CD4-positive, alpha-beta T cell treated with Interleukin-10 for 1 hour (primary cell): ENCODE data around the gene SEMA4G.
"Not testable (repeated sequence)": the region's sequence is repeated elsewhere in the genome, so short reads cannot be mapped to it uniquely, and the experiment has no call there.

Experiments used
- DNase-seq: peaks from one replicate; pipeline ENCODE4 v3.0.0-alpha.2; 2020

Gene SEMA4G

GRCh38 chr10:100972115-100972903 lies 3.0 kb downstream of the SEMA4G start:
- no peak for DNase-seq

DNA sequence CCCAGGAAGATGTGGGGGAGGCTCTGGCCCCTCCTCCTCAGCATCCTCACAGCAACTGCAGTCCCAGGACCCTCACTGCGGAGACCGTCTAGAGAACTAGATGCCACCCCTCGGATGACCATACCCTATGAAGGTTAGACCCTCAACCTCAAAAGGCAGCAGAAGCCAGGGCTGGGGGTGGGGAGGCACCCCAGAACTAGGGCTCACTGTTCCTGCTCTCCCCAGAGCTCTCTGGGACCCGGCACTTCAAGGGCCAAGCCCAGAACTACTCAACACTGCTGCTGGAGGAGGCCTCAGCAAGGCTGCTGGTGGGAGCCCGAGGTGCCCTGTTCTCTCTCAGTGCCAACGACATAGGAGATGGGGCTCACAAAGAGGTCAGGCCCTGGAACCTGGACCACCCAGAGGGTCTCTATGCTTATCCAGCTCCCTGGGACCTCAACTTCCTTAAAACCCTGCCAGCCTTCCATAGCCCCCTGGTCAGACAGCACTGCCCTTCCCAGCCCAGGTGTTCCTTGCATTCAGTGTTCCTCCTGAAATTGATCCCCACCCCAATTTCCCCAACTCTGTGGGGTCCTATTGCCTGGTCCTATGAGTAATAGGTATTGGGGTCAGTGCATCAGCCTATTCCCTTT lies 3.7 kb downstream of the SEMA4G start:
- DNase-seq: no peak

DNA sequence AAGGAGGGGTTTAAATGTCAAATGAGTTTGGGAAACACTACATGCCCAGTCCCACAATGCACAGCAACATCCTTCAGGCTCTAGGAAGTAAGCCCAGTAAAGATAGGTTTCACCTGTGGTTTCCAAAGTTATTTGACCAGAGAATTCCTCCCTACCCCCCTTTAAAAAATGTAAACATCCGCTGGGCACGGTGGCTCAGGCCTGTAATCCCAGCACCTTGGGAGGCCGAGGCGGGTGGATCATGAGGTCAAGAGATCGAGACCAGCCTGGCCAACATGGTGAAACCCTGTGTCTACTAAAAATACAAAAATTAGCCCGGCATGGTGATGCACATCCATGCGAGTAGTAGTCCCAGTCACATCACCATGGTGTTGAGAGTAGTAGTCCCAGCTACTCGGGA lies 6.1 kb downstream of the SEMA4G start:
- DNase-seq: not testable (repeated sequence)

DNA sequence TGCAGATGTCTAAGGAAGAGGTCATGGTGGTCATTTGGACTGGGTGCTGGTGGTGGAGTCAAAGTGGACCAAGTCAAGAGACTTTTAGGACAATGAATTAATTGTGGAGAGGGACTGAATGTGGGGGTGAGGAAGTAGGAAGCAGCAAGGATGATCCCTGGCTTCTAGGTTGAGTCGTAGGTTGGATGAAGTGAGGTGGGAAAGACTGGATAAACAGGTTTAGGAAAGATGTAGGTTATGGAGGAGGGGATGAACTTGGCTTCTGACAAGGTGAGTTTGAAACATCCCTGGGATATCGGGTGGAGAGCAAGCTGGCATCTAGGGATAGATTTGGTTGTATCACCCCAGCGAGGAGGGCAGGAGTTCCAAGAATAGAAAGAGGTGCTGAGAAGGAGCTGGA lies 7.6 kb downstream of the SEMA4G start:
- no peak for DNase-seq

DNA sequence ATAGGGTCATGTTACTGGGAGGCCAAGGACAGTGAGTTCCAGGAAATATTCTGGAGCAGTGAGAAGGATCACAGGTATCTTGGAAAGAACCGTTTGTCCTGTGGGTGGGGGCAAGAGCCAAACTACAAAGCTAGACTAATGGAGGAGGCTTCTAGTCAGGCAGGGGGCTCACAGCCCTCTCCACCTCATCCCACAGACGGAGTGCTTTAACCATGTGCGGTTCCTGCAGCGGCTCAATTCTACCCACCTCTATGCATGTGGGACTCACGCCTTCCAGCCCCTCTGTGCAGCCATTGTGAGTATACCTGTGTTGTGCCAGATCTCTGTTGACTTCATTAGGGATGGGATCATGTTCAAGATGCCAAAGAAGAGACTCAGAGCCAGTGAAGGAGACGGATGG lies 8.1 kb downstream of the SEMA4G start:
- no peak for DNase-seq

- DNase-seq: no peak
Measured at GRCh38 chr10:100978121-100978900, 9.0 kb downstream of the SEMA4G start.

DNA sequence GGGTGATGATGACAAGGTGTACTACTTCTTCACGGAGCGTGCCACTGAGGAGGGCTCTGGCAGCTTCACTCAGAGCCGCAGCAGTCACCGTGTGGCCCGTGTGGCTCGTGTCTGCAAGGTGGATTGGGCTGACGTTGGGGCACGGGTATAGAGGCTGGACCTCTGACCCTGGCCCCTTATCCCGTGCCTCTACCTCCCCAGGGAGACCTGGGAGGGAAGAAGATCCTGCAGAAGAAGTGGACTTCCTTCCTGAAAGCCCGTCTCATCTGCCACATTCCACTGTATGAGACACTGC lies 9.5 kb downstream of the SEMA4G start:
- DNase-seq: no peak

DNA sequence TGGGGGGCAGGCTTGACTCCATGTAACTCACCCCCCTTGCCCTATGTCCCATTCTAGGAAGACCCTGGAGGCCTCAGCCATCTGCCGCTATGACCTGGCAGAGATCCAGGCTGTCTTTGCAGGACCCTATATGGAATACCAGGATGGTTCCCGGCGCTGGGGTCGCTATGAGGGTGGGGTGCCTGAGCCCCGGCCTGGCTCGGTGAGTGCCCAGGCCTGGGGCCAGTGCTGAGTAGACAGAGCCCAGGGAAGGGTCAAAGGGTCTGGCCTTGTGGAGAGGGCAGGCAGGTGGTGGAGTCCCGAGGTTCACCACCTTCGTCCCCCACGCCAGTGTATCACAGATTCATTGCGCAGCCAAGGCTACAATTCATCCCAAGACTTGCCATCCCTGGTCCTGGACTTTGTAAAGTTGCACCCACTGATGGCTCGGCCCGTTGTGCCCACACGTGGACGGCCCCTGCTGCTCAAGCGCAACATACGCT lies 10.5 kb downstream of the SEMA4G start:
- no peak for DNase-seq

- DNase-seq: no peak
Measured at GRCh38 chr10:100980311-100980710, 11.0 kb downstream of the SEMA4G start.

- no peak for DNase-seq
Measured at GRCh38 chr10:100980711-100981110, 11.4 kb downstream of the SEMA4G start.

- no peak for DNase-seq
Measured at GRCh38 chr10:100981178-100981772, 12.0 kb downstream of the SEMA4G start.

DNA sequence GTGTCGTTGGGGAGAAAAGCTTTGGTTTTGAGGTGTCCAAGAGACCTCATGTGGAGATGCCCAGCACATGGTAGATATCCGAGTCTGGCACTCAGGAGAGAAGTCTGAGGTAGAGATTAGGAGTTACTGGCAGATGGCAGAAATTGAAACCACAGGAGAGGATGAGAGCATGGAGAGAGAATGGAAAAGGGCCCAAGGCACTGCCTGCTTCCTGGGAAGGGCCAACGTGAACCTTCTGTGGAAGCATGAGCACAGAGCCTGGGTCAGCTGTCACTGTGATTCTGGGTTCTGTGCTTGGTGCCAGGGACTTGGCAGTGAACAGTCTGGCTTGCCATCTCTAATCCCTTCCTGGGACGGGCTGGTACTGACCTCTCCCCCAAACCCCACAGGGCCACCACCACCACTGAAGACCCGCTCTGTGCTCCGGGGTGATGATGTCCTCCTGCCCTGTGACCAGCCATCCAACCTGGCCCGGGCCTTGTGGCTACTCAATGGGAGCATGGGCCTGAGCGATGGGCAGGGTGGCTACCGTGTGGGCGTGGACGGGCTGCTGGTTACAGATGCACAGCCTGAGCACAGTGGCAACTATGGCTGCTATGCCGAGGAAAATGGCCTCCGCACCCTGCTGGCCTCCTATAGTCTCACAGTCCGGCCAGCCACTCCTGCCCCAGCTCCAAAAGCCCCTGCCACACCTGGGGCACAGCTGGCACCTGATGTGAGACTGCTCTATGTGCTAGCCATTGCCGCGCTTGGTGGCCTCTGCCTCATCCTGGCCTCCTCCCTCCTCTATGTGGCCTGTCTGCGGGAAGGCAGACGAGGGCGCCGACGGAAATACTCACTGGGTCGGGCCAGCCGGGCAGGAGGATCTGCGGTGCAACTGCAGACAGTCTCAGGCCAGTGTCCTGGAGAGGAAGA lies 13.9 kb downstream of the SEMA4G start:
- DNase-seq: no peak

GRCh38 chr10:100983868-100984671 lies 14.8 kb downstream of the SEMA4G start:
- DNase-seq: no peak

- no peak for DNase-seq
Measured at GRCh38 chr10:100984672-100985177, 15.4 kb downstream of the SEMA4G start.

GRCh38 chr10:100985336-100985735 lies 16.0 kb downstream of the SEMA4G start:
- no peak for DNase-seq

GRCh38 chr10:100986623-100986951 lies 17.3 kb downstream of the SEMA4G start:
- DNase-seq: no peak

DNA sequence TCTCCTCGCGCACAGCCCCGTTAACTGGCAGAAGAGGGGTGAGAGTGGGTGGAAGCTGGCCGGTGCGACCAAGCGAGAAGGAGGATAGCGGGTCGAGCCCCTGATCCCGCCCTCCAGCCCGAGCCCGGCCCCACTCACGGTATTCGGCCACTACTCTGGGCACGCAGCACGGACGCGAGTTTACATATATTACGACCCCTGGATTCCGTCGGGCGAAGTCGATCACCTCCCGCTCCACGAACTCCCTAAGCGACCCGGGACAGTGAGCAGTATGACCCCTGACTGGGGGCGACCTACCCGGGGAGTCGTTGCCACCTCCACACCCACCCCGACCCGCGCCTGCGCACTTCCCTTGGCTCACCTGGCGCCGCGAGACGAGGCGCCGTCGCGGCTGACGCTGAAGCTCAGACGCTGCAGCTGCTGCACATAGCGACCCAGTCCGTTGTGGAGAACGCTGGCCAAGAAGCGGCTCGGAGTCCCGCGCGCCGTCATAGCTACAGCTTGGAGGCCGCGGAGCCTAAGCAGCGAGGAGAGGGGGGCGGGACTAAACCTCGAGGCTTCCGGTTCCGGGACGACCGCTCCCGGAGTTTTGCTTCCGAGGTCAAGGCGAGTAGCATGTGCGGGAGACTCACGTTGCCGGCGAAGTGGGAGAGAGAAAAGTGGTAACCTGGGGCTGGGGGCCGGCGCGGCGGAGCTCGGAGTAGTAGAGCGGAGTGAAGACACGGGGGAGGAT lies 17.8 kb downstream of the SEMA4G start, which contains the start of the genes MRPL43 and TWNK:
MRPL43 (minus strand) TSS at position 546 of the 733 bp plus-strand sequence; CDS start at position 492, 54 bp downstream.
TWNK (plus strand) TSS at position 592 of the 733 bp plus-strand sequence. CDS start 668 bp downstream, outside the sequence.
- DNase-seq: peak; percentile 84

- no peak for DNase-seq
Measured at GRCh38 chr10:100987685-100988049, 18.4 kb downstream of the SEMA4G start.

DNA sequence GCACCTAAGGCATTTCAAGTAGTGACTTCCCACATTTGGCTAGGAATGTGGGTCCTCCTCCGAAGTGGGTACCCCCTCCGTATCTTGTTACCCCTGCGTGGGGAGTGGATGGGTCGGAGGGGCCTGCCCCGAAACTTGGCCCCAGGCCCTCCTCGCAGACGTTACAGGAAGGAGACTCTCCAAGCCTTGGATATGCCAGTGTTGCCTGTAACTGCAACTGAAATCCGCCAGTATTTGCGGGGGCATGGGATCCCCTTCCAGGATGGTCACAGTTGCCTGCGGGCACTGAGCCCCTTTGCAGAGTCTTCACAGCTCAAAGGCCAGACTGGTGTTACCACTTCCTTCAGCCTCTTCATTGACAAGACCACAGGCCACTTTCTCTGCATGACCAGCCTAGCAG lies 18.9 kb downstream of the SEMA4G start:
- DNase-seq: no peak

DNA sequence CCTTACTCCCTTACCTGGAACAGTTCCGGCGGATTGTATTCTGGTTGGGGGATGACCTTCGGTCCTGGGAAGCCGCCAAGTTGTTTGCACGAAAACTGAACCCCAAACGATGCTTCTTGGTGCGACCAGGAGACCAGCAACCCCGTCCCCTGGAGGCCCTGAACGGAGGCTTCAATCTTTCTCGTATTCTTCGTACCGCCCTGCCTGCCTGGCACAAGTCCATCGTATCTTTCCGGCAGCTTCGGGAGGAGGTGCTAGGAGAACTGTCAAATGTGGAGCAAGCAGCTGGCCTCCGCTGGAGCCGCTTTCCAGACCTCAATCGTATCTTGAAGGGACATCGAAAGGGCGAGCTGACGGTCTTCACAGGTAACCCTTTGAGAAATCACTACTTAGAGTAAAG lies 19.8 kb downstream of the SEMA4G start:
- DNase-seq: no peak
